MCF 10A (cell line): Measurements from ENCODE around the gene MREG. TPM values are rescaled to one million over a fixed set of nuclear protein-coding genes. Genes with fewer than 3 reads are reported as not detected.

Source experiments
- BruUV-seq: library from RNA; stranded (reverse); fragments of 400-500 nt; replicated peaks from 2 replicates; lab custom pipeline; 2021; lab: Mats Ljungman, UMichigan
- CTCF ChIA-PET: fragments of 300-600 bp; sonication (Branson Sonifier 250); formaldehyde crosslinking; extraction: SDS; loops from one replicate; lab custom pipeline; 2021; ENCODE audit warnings: antibody characterized with exemption, inconsistent platforms; lab: Yijun Ruan, JAX
- POLR2A ChIA-PET: fragments of 300-600, 350-650 bp; sonication (Branson Sonifier 250); formaldehyde crosslinking; extraction: SDS; loops from one replicate; lab custom pipeline; 2020; ENCODE audit warnings: antibody characterized with exemption, inconsistent platforms; lab: Yijun Ruan, JAX
- DNase-seq: peaks from one replicate; pipeline ENCODE4 v3.0.0-alpha.2; 2018; ENCODE audit not compliant: unreplicated experiment
- H3K27ac Mint-ChIP-seq: one replicate; pipeline ENCODE4 v1.8.0; 2022; ENCODE audit warnings: mild to moderate bottlenecking, low read depth, mixed read lengths; ENCODE audit not compliant: unreplicated experiment
- H3K27me3 Mint-ChIP-seq: one replicate; pipeline ENCODE4 v1.8.0; 2022; ENCODE audit warnings: mixed read lengths; ENCODE audit not compliant: insufficient read depth, unreplicated experiment
- H3K36me3 Mint-ChIP-seq: one replicate; pipeline ENCODE4 v1.8.0; 2022; ENCODE audit warnings: mild to moderate bottlenecking, moderate library complexity, mixed read lengths; ENCODE audit not compliant: insufficient read depth, unreplicated experiment
- H3K4me1 Mint-ChIP-seq: one replicate; pipeline ENCODE4 v1.8.0; 2022; ENCODE audit warnings: mixed read lengths; ENCODE audit not compliant: insufficient read depth, unreplicated experiment
- H3K4me3 Mint-ChIP-seq: one replicate; pipeline ENCODE4 v1.8.0; 2022; ENCODE audit warnings: mild to moderate bottlenecking, moderate library complexity, mixed read lengths; ENCODE audit not compliant: unreplicated experiment
- H3K9me3 Mint-ChIP-seq: one replicate; pipeline ENCODE4 v1.8.0; 2022; ENCODE audit warnings: mixed read lengths; ENCODE audit not compliant: unreplicated experiment
- CTCF ChIP-seq: fragments of 200-600 bp; IDR thresholded peaks from one replicate; pipeline ENCODE4 v1.8.0; 2022; ENCODE audit warnings: antibody characterized with exemption, mild to moderate bottlenecking; ENCODE audit not compliant: unreplicated experiment
- intact Hi-C: fragments of 100-400 bp; cut with micrococcal nuclease; formaldehyde crosslinking; loops from 2 replicates; pipeline ENCODE4 v1.14.1; 2022
- total RNA-seq: library from RNA; stranded (reverse); gene quantifications from 2 replicates; pipeline ENCODE4 v1.2.3, GENCODE V29; 2022

MREG gene
- total RNA-seq, 1 experiment from 2014 or later: 10.4 TPM

- H3K36me3 Mint-ChIP-seq: no peaks in the 10 kb centered on the region
- POLR2A ChIA-PET: no interaction called here
- BruUV-seq: no TSS peak
Measured at GRCh38 chr2:215981115-215981514, 32.2 kb downstream of the MREG start.

GRCh38 chr2:215979620-215980019 is 33.7 kb downstream of the MREG start:
- intact Hi-C loops: no loop called here
- no peak for TF ChIP-seq CTCF
- ChIA-PET CTCF (interaction anchor here (0.6 to 2.5 kb wide), 3 partner anchors 28 to 34 kb away, joined by 3 to 6 read pairs (median 3); no protein-coding TSS in a partner anchor), POLR2A (interaction anchor here (1.2 kb wide), 1 partner anchor 32 kb away, joined by 3 read pairs; no protein-coding TSS in a partner anchor)
- Mint-ChIP-seq H3K9me3 (peaks cover 10% of the 10 kb centered on the region), H3K27me3 (no peaks in the 10 kb centered on the region), H3K27ac (no peak overlapping the region), H3K4me1 (peaks cover 9% of the 10 kb centered on the region), H3K4me3 (no peak overlapping the region), H3K36me3 (no peaks in the 10 kb centered on the region)
- BruUV-seq: no TSS peak
- no peak for DNase-seq

More at GRCh38 chr2:215981115-215981514, 32.2 kb downstream of the MREG start:
- no peak for DNase-seq
- no peak for TF ChIP-seq CTCF
- Mint-ChIP-seq H3K9me3 (peaks cover 10% of the 10 kb centered on the region), H3K4me1 (peaks cover 6% of the 10 kb centered on the region), H3K27ac (no peak overlapping the region), H3K4me3 (no peak overlapping the region), H3K27me3 (no peaks in the 10 kb centered on the region)
- CTCF ChIA-PET: interaction anchor here (0.9 kb wide), 1 partner anchor 25 kb away, joined by 3 read pairs; no protein-coding TSS in a partner anchor
- intact Hi-C loops: no loop called here

- H3K4me3 Mint-ChIP-seq: no peak overlapping the region
- TF ChIP-seq CTCF: no peak
- no TSS peak for BruUV-seq
- ChIA-PET CTCF (no interaction called here), POLR2A (no interaction called here)
- intact Hi-C loops: loop anchor here (5.0 kb wide), 1 partner anchor 37 kb away; the partner anchor contains the start of gene MREG
- no peak for DNase-seq
- H3K36me3 Mint-ChIP-seq: no peaks in the 10 kb centered on the region
- H3K27ac Mint-ChIP-seq: no peak overlapping the region
- H3K27me3 Mint-ChIP-seq: no peaks in the 10 kb centered on the region
- H3K9me3 Mint-ChIP-seq: no peaks in the 10 kb centered on the region
- H3K4me1 Mint-ChIP-seq: peaks cover 20% of the 10 kb centered on the region
Measured at GRCh38 chr2:215974700-215975429, 38.5 kb downstream of the MREG start.

GRCh38 chr2:215973954-215974699 is 39.2 kb downstream of the MREG start:
- no peaks in the 10 kb centered on the region for H3K9me3 Mint-ChIP-seq
- H3K27me3 Mint-ChIP-seq: no peaks in the 10 kb centered on the region
- H3K4me1 Mint-ChIP-seq: peaks cover 20% of the 10 kb centered on the region
- no TSS peak for BruUV-seq
- peak; percentile 88 for DNase-seq
- no peak for TF ChIP-seq CTCF
- no peak overlapping the region for H3K27ac Mint-ChIP-seq
- ChIA-PET POLR2A (interaction anchor here (0.7 to 2.3 kb wide), 4 partner anchors 32 to 51 kb away, joined by 3 to 8 read pairs (median 4); no protein-coding TSS in a partner anchor), CTCF (interaction anchor here (0.6 to 1.0 kb wide), 4 partner anchors 10 to 48 kb away, joined by 3 to 6 read pairs (median 3); no protein-coding TSS in a partner anchor)
- intact Hi-C loops: loop anchor here (5.0 kb wide), 1 partner anchor 38 kb away; the partner anchor contains the start of gene MREG
- H3K4me3 Mint-ChIP-seq: no peak overlapping the region
- H3K36me3 Mint-ChIP-seq: no peaks in the 10 kb centered on the region
